Measurements from ENCODE around the gene IQCH.

The IQCH gene

GRCh38 chr15:67458331-67459029, 203.9 kb downstream of the IQCH start:
- no peak for DNase-seq

DNA sequence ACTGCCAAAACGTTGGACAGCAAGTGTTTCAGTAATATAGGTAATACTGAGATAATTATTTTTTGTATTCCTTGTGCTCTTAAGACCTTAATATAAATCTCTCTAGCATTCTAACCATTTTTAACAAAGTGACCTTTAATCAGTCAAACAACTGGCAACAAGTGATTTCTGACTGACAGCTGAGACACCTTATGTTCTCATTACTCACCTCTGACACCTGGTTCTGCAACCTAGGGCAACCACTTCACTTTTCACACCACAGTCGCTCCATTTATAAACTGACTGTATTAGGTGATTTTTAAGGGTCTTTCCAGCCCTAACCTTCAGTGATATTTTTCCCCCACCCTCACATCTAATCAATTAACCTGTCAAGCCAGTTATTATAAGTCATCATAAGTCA, 205.9 kb downstream of the IQCH start:
- DNase-seq, result no peak

DNA sequence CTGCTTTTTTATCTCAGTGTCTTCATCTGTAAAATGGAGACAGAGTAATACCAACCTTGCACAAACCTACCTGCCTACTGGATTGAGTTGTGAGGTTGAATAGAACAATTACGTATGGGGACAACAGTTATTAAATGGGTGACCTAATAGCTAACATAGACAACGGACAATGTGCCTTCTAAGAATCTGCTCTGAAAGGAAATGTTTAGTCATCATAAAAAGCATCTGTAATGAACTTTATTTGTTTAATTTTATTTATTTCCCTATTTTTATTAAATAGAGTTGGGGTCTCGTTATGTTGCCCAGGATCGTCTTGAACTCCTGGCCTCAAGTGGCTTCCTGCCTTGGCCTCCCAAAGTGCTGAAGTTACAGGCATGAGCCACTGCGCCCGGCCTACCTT, 207.1 kb downstream of the IQCH start:
- DNase-seq, result no peak

GRCh38 chr15:67462875-67463274, 208.3 kb downstream of the IQCH start:
- DNase-seq, result no peak

DNA sequence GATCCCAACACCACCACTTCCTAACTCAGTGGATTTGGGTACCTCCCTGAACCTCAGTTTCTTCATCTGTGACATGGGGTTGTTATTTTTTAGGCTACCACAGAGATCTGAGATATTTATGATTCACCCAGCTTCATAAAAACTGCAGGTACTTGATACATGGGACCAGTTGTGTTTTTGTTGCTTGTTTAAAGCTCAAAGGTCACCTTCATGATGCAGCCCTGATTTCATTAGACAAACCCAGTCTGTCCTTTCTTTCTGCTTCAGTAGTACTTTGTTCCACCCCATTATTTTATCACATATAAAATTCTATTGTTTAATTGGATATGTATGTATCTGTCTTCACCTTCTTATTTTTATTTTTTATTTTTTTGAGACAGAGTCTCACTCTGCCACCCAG, 208.9 kb downstream of the IQCH start:
- DNase-seq, result no peak

DNA sequence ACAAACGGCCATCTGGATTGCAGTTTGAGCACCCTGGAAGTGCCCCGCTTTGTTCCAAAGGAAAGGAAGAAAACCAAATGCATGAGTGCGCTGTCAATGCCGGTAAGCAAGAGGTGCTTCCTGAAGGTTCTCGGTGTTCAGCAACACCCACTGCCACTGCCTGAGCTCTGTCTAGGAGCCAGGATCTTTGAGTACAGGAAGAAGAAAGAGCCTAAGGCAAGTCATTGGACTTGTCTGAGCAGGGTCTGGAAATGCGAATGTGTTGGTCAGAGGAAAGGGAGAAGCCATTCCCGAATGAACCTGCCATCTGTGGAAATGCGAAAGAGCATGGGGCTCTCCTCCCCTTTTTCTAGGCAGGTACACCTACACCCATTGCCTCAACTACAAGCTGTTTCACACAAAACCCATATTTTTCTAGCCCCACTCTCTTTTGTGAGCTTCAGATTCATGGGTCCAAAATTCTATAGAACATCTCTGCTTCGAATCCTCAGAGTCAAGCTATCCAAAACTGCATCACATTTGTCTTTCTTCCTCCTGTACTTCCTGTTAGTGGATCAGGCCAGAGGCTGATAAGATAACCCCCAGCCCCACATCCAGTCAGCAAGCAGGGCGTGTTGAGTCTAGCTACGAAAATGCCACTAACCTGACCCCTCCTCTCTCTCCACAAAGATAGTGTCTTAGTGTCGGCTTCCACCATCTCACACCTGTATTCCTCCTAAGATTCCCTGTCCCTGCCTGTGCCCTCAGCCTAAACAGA, 210.8 kb downstream of the IQCH start:
- DNase-seq, result no peak

DNA sequence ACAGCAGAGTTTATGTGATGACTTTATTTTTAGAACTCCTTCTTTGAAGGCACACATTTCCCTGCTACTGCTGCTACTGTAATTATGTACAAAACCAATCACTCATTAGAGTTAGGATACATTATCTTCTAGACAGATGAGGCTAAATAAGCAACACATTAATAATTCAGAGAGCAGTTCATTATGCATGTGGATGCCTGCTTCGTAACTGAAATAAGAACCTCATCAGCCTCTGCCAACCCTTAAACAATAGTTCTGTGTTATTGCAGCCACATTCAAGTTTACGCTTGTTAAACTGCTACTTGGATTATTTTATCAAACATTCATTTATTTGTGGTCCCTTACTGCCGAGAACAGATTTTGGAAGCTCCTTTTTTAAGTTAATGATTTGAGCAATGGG, 213.8 kb downstream of the IQCH start:
- DNase-seq, result no peak

GRCh38 chr15:67469680-67470079, 215.1 kb downstream of the IQCH start:
- DNase-seq, result no peak

DNA sequence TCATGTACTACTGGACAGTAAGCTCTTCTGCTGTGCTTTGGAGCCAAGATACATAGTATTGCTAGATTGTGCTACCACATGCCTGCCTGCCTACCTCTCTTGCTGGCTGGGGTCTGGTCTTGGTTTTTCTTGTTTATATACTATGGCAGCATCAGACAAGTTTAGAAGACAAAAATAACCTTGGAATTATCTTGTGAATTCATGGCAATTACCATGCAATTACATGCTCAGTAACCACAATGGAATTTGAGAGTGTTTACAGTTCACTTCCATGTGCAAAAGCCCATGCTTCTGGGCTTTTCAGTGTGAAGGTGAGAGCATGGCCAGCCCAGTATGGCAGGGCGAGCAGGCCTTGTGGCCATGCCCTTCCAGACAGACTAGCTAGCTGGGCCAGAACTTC, 218.4 kb downstream of the IQCH start:
- no peak for DNase-seq

DNA sequence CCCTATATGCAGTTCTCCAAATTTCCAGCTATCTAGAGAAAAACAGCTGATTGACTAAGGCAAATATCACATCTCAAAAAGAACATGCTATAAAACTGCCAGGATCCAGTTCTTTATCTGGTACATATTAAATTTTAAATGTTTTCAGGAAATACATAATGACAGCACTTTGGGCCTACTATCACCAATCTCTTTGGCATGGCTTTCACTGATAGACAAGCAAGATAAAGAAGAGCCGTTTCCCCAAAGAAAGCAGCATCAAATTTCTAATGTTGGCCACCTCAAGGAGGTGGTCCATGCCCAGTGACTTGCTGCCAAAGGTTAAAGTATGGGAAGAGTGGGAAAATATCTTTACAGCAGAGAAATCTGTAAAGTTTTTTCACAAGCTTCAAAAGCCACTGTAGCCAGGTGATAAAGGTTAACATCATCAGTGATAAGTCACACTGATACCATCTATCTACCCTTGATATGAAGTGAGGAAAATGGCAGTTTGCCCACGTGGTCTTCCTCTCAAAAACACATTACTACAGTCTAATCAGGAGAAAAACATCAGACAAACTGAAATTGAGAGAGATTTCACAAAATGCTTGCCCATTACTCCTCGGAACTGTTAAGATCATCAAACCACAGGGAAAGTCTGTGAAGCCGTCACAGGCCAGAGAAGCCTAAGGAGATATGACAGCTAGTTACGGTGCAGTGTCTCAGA, 220.0 kb downstream of the IQCH start:
- DNase-seq, result no peak

- DNase-seq, result no peak
Measured at GRCh38 chr15:67479781-67480505, 225.4 kb downstream of the IQCH start.

DNA sequence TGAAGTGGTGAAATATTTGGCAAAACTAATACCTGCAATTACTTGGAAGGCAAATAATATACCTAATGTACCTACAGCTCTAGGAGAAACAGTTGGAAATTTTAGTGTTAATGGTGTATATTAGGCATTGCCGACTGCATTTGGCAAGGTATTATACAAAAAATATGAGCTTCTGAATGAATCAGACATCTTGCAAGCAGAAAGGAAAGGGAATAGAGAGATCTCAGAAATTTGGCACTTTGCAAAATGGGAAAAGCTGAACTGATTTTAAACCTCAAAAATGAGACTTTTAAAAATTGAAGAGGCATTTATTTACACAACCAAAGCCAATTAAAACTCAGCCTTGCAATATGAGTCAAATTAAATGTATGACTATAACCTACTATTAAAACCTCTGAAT, 226.2 kb downstream of the IQCH start:
- no peak for DNase-seq

DNA sequence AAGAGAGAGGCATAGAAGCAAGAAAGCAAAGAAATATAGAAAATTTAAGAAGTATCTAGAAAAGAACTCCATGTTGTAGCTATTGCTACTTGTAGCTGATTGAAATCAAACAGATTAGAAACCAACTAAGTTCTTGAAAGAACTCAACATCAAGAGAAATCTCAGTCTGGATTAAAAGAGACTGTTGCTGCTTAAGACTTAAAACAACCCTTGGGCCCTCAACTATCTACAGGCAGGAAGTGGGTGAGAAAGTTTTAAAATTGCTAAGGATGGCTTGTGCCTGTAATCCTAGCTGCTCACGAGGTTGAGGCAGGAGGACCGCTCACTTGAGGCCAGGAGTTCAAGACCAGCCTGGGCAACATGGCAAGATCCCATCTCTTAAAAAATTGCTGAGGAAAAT, 227.1 kb downstream of the IQCH start:
- DNase-seq, result no peak

DNA sequence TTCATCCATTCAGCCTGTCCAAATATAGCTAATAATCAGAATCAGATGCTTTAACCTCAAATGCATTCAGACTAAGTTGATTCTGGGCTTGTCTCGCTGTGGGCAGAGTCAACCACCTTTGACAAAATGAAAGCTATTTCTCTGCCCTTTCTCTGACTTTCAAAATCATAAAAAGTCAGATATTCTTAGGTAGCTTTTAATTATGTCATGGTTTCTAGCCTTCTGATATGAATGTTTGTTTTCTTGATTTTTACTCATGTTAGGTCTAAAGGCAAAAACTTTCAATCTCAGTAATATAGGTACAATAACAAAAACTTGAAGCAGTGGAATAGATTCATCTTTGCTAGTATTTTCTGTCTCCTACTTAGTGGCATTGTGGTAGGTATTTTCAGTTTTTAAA, 241.0 kb downstream of the IQCH start:
- DNase-seq, result no peak

DNA sequence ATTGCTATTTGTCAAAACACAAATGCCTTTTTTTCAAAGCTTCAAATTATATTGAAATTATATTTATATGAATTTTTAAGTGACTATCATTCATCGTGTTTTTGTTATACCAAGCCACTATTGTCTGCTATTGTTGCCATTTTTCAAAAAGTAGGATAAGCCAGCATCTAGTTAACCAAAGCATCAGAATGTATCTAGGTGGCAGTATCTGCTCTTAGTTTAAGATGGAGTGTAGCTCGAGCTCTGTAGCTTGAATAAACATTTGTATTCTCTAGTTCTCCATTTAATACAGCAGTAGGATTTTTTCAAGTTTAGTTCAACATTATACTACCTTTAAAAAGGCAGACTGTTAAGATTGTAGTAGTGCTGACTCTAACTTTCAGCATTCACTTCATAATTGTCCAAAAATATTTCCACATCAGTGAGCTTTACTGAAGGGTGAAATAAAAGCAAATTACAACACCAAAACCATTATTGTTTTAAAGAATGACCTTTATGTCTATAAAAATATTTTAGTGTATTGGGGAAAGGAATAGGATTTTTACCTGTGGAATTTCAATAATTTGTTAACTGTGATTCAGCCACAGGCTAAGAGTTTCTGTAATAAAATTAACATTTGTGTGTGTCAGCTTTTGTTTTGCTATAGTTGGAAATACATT, 246.7 kb downstream of the IQCH start:
- DNase-seq, result no peak

GRCh38 chr15:67501836-67502461, 247.4 kb downstream of the IQCH start:
- no peak for DNase-seq

GRCh38 chr15:67504056-67504455, 249.5 kb downstream of the IQCH start:
- DNase-seq, result no peak

- no peak for DNase-seq
Measured at GRCh38 chr15:67504796-67505195, 250.2 kb downstream of the IQCH start.

DNA sequence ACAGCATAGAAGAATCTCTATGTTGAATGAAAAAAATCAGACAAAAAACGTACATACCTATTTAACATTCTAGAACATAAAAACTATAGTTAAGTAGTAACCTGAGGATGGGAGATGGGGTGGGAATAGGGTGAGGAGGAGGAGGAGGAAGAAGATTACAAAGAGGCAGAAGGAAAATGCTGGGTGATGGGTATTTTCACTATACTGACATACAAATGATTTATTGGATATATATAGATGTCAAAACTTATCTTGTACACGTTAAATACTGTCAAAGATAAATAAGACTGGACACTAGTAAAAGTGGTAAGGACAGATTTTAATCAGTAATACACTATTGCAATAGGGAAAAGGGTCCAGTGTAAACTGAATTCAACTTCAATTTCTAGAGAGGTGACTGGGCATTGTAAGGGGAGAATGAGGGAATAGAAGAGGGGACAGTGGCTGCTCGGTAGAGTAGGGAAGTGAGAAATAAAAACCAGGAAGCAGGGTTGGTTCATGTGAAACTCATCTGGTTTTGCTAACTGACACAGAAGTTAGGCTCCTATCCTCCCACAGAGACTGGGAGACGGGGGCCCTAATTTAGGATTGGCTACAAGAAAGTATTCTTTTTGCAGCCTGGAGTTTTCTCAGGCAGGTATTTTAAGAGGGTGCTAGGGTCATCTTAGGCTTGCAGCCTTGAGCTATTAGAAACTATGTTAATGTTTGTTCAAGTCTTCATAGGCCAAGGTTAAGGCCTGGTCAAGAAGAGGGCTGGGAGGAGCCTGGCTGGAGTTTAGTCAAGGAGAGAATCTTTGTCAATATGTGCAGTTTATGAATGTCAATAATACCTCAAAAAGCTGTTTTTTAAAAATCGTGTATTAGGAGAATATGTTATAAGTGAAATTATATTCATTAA, 251.3 kb downstream of the IQCH start:
- DNase-seq, result no peak

DNA sequence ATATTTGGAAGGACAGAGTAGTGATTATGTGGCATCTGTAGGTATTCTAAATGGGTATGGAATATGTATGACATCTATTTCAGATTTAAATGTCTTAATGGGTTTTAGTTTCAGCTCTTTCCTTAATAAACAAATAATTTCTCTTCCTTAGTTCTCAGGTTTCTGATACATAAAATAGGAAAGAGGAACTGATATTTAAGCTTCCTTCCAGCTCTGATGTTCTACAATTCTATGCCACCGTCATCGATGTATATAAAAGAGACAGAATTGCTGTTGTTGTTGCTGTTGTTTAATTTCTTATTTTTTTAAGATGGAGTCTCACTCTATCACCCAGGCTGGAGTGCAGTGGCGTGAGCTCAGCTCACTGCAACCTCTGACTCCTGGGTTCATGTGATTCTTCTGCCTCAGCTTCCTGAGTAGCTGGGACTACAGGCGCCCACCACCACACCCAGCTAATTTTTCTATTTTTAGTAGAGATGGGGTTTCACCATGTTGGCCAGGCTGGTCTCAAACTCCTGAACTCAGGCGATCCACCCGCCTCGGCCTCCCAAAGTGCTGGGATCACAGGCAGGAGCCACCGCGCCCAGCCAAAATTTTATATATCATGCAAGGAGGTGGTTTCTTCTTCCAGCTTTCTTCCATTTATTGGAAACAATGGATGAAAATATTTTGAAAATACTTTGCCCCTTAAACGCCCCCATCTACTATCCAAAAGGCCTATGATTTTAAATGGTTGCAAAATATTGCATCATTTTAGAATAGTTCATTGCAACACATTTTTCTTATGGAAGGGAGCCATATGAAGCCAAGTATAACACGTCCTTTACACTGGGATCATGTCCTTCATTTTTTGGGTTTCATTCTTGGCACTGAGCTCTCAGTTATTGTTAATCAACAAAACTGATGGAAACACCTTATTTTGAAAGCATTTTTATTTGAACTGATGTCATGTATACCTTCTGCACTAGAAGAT, 252.5 kb downstream of the IQCH start:
- DNase-seq, result no peak

All from CD4-positive, alpha-beta T cell treated with Interleukin-4 for 4 hours (primary cell).